ENCODE results near the gene SUGCT. TPM values are rescaled to one million over a fixed set of nuclear protein-coding genes. Genes with fewer than 3 reads are reported as not detected.

SUGCT gene
- total and polyA plus RNA-seq, 2 of the 13 experiments (the other 11 are each of a cell fraction or from before 2014, with no cell fraction given), result 10.1 to 22.2 TPM

GRCh38 chr7:40796723-40797122, 661.9 kb downstream of the SUGCT start (continued):
- no peak for TF ChIP-seq RNF219 (CRISPR knock-in tag; IDR thresholded peaks at IDR 0.05)

DNA sequence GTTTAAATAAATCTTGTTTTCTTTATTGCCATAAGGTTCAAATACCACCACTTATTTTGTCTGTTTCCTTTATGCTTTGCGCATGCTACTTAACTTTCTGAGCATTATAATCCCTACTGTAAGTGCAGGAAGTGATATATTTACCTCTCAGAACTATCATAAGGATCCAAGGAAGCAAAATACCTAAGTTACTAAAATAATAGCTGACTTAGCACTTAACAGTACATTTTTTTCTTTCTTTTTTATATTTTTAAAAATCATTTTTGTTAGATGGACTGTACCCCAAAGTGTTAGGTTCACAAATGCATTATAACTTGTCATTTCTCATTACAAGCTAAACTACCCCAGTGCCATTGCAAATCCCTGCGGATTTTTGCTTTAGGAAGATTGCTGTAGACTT, 663.8 kb downstream of the SUGCT start:
- H2AFZ ChIP-seq (ENCODE audit: low read length), result no peak overlapping the region
- no peaks in the 10 kb centered on the region for H3K79me2 ChIP-seq (ENCODE audit: insufficient read depth, low read length)
- ATAC-seq (no peak), FAIRE-seq (no peak), DNase-seq (ENCODE audit: low spot score) (no peak)
- H3K4me2 ChIP-seq (ENCODE audit: low read depth, low read length), result no peak overlapping the region
- ChIA-PET POLR2A (no interaction called here), CTCF (ENCODE audit: low intra/inter-chr PET ratio, low total read pairs) (no interaction called here)
- H3K9ac ChIP-seq (ENCODE audit: insufficient read depth, low read depth, low read length), result no peak overlapping the region
- H3K9me3 ChIP-seq (ENCODE audit: low read length), result no peaks in the 10 kb centered on the region
- in situ Hi-C loops (cut with HindIII; ENCODE audit: extremely low pct_ligation_motif_present, low pct_unique_long_range_greater_than_20kb), result no loop called here
- TF ChIP-seq MAFK (conservative IDR thresholded peaks at IDR 0.05 in 1 of 2, IDR thresholded peaks at IDR 0.05 in 1 of 2; ENCODE audit: low read length in 2 of 2) (peak; percentile 65 to 91), MAFF (IDR thresholded peaks at IDR 0.05; ENCODE audit: low read depth, low read length) (peak; percentile 83), NFYC (CRISPR knock-in tag; IDR thresholded peaks at IDR 0.05) (no peak)
- TF ChIP-seq, protein P1, sequence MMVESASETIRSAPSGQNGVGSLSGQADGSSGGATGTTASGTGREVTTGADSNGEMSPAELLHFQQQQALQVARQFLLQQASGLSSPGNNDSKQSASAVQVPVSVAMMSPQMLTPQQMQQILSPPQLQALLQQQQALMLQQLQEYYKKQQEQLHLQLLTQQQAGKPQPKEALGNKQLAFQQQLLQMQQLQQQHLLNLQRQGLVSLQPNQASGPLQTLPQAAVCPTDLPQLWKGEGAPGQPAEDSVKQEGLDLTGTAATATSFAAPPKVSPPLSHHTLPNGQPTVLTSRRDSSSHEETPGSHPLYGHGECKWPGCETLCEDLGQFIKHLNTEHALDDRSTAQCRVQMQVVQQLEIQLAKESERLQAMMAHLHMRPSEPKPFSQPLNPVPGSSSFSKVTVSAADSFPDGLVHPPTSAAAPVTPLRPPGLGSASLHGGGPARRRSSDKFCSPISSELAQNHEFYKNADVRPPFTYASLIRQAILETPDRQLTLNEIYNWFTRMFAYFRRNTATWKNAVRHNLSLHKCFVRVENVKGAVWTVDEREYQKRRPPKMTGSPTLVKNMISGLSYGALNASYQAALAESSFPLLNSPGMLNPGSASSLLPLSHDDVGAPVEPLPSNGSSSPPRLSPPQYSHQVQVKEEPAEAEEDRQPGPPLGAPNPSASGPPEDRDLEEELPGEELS (CRISPR knock-in tag; IDR thresholded peaks at IDR 0.05), result no peak
- H4K20me1 ChIP-seq (ENCODE audit: insufficient read depth, low read length), result no peaks in the 10 kb centered on the region
- 98% methylated on average over 2 of the region's 2 CpGs for WGBS (ENCODE audit: low lambda C conversion rate)
- intact Hi-C loops (cut with micrococcal nuclease; ENCODE audit: unreplicated experiment), result no loop called here
- no peaks in the 10 kb centered on the region for H3K36me3 ChIP-seq (replicated peaks in 1 of 2; ENCODE audit: control insufficient read depth in 1 of 2, insufficient read depth in 2 of 2, low read length in 2 of 2)
- H3K27ac ChIP-seq (ENCODE audit: extremely low read length, insufficient read depth, low read length), result no peak overlapping the region
- BruUV-seq (replicated peaks), result no TSS peak
- H3K4me3 ChIP-seq (replicated peaks in 1 of 3; ENCODE audit: insufficient read depth in 1 of 3, low read depth in 2 of 3, low read length in 3 of 3), result no peak overlapping the region
- H3K4me1 ChIP-seq (ENCODE audit: insufficient read depth, low read length), result no peaks in the 10 kb centered on the region
- H3K27me3 ChIP-seq (ENCODE audit: control insufficient read depth in 1 of 2, insufficient read depth in 2 of 2, low read length in 2 of 2), result no peaks in the 10 kb centered on the region
